Small intestine (tissue), 16 donors: Measurements from ENCODE around the gene CYP1A2. TPM values are rescaled to one million over a fixed set of nuclear protein-coding genes. Genes with fewer than 3 reads are reported as not detected.

ENCODE experiments used
- DNase-seq, 2 donors: peaks; one replicate each; pipeline versions ENCODE4 v3.0.0 to v3.0.0-alpha.2; 2013
- FAIRE-seq: peaks from 2 replicates; lab custom pipeline; 2012; peaks lifted over from hg19 to GRCh38; lab: Jason Lieb, UNC
- H3K27ac ChIP-seq, 3 donors: one replicate each; pipeline ENCODE4 v1.5.1; 2013; ENCODE audit warnings: low read length in 2 of 3, mild to moderate bottlenecking in 2 of 3, control low read depth in 1 of 3, inconsistent platforms in 1 of 3, low read depth in 1 of 3, moderate library complexity in 1 of 3
- H3K27me3 ChIP-seq, 3 donors: one replicate each; pipeline ENCODE4 v1.6.1; 2013; ENCODE audit warnings: low read length in 3 of 3, inconsistent platforms in 1 of 3; ENCODE audit not compliant: control insufficient read depth in 3 of 3, insufficient read depth in 3 of 3
- H3K36me3 ChIP-seq, 3 donors: one replicate each; pipeline ENCODE4 v1.6.1; 2013; ENCODE audit warnings: low read length in 3 of 3, inconsistent platforms in 1 of 3, low read depth in 1 of 3, mild to moderate bottlenecking in 1 of 3, moderate library complexity in 1 of 3; ENCODE audit not compliant: control insufficient read depth in 3 of 3, insufficient read depth in 2 of 3
- H3K4me1 ChIP-seq, 3 donors: one replicate each; pipeline ENCODE4 v1.6.1; 2013; ENCODE audit warnings: low read length in 2 of 3, inconsistent platforms in 1 of 3, low read depth in 1 of 3, mild to moderate bottlenecking in 1 of 3, moderate library complexity in 1 of 3; ENCODE audit not compliant: control insufficient read depth in 3 of 3, insufficient read depth in 2 of 3
- H3K4me3 ChIP-seq, 3 donors: one replicate each; pipeline ENCODE4 v1.5.1; 2013; ENCODE audit warnings: low read length in 3 of 3, control low read depth in 1 of 3, inconsistent platforms in 1 of 3, low read depth in 1 of 3, mild to moderate bottlenecking in 1 of 3, moderate library complexity in 1 of 3
- H3K9me3 ChIP-seq, 2 donors: one replicate each; pipeline ENCODE4 v1.6.1; 2013; ENCODE audit warnings: low read depth in 1 of 2, low read length in 1 of 2; ENCODE audit not compliant: control insufficient read depth in 2 of 2, insufficient read depth in 1 of 2
- WGBS, 3 donors: extraction: QIAGEN DNeasy Blood & Tissue Kit; methylation state at CpG; one replicate each; pipeline ENCODE4 v1.1.7; 2013; 5-methylcytosine and 5-hydroxymethylcytosine counted together
- long read RNA-seq, 10 donors: transcript quantifications; one replicate each; lab custom pipeline, GENCODE V29; 2026
- polyA plus RNA-seq, 4 donors: library from polyadenylated mRNA; stranded (reverse) in 3 of 4; unstranded in 1 of 4; fragments of 200-250 nt in 3 of 4; fragments of 120-200 nt in 1 of 4; gene quantifications; one replicate each; pipeline versions ENCODE4 v1.2.1 to v1.2.3, GENCODE V29; 2013
- donor health status: healthy with polysubstance abuse.
- donor health status: control.
- donor health status: control.
- donor health status: Bipolar disorder and iron deficiency.
- donor health status: healthy.

The CYP1A2 gene, protein sequence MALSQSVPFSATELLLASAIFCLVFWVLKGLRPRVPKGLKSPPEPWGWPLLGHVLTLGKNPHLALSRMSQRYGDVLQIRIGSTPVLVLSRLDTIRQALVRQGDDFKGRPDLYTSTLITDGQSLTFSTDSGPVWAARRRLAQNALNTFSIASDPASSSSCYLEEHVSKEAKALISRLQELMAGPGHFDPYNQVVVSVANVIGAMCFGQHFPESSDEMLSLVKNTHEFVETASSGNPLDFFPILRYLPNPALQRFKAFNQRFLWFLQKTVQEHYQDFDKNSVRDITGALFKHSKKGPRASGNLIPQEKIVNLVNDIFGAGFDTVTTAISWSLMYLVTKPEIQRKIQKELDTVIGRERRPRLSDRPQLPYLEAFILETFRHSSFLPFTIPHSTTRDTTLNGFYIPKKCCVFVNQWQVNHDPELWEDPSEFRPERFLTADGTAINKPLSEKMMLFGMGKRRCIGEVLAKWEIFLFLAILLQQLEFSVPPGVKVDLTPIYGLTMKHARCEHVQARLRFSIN
- polyA plus RNA-seq = not detected
- long read RNA-seq, donor 1 = 0 reads
- long read RNA-seq, donor 2 = 0 reads
- long read RNA-seq, donor 3 = 0 reads
- long read RNA-seq, donor 4 = 0 reads
- long read RNA-seq, donor 5 = 0 reads
- long read RNA-seq, donor 6 = 0 reads
- long read RNA-seq, donor 7 = 0 reads
- long read RNA-seq, donor 8 = 0 reads
- long read RNA-seq, donor 9 = 0 reads
- long read RNA-seq, donor 10 = 0 reads

- FAIRE-seq (no peak), DNase-seq (no peak)
- no peak within 1 kb of the TSS for H3K4me3 ChIP-seq
- no peaks in the 10 kb centered on the region for H3K9me3 ChIP-seq
- no peaks in the 10 kb centered on the region for H3K4me1 ChIP-seq
- no peaks in the 10 kb centered on the region for H3K36me3 ChIP-seq
- peaks cover 0 to 3% (median 0%) of the 10 kb centered on the region in 3 donors for H3K27me3 ChIP-seq
- WGBS, 3 donors = 59 to 69% (median 63%) methylated on average over 3 of the region's 3 CpGs
- no peak within 1 kb of the TSS for H3K27ac ChIP-seq
Measured at GRCh38 chr15:74748322-74748946, at the start of gene CYP1A2. TSS of gene CYP1A2 (plus strand) at chr15:74748845. CDS start at chr15:74749739, 894 bp downstream.

DNA sequence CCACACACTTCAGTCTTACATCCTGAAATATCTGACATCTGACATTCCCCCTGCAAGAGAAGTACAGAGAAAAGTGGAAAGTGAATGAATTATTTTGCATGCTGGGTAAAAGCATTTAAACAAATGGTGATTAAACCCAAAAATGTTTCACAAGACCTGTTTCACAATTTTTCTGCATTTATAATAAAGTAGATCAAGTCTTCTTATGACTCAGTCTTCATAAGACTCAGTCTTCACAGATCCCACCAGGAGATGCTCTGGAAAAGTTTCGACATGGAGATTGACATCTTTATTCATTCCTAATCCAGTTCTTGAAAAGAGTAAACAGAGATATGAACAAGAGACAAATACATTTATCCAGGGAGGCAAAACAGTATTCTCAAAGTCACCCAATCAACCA lies 39.6 kb upstream of the CYP1A2 start:
- no peak for FAIRE-seq
- H3K27ac ChIP-seq = no peak overlapping the region
- WGBS, 3 donors = 22 to 46% (median 26%) methylated on average over 1 of the region's 1 CpG

DNA sequence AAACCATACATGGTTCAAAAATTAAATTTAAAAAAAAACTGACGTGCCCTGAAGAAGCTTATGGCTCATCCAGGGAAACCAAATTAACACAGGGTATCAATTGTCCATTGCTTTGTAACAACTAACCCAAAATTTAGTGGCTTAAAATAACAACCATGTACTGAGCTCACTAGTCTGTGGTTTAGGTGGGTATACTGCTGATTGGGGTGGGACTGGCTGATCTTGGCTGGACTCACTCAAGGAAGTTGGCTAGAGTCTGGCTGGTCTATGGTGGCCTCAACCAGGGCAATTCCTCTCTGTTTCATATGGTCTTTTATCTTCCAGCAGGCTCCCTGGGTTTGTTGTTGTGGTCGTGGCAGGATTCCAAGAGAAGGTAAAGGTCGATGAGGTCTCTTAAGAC lies 38.8 kb upstream of the CYP1A2 start:
- 43 to 58% (median 56%) methylated on average over 3 of the region's 3 CpGs for WGBS, 3 donors
- H3K36me3 ChIP-seq = no peaks in the 10 kb centered on the region
- no peaks in the 10 kb centered on the region for H3K4me1 ChIP-seq
- H3K9me3 ChIP-seq = no peaks in the 10 kb centered on the region
- H3K27me3 ChIP-seq = peaks cover 0 to 9% (median 0%) of the 10 kb centered on the region in 3 donors
- H3K27ac ChIP-seq = no peak overlapping the region
- DNase-seq (no peak), FAIRE-seq (no peak)
- no peak overlapping the region for H3K4me3 ChIP-seq

More for the DNA sequence above, 39.6 kb upstream of the CYP1A2 start:
- H3K4me1 ChIP-seq = no peaks in the 10 kb centered on the region
- DNase-seq = no peak
- no peaks in the 10 kb centered on the region for H3K36me3 ChIP-seq
- H3K9me3 ChIP-seq = no peaks in the 10 kb centered on the region
- peaks cover 0 to 9% (median 0%) of the 10 kb centered on the region in 3 donors for H3K27me3 ChIP-seq
- no peak overlapping the region for H3K4me3 ChIP-seq

- DNase-seq (no peak), FAIRE-seq (no peak)
- 51 to 59% (median 54%) methylated on average over 3 of the region's 3 CpGs for WGBS, 3 donors
Measured at GRCh38 chr15:74710319-74711094, 38.1 kb upstream of the CYP1A2 start.

DNA sequence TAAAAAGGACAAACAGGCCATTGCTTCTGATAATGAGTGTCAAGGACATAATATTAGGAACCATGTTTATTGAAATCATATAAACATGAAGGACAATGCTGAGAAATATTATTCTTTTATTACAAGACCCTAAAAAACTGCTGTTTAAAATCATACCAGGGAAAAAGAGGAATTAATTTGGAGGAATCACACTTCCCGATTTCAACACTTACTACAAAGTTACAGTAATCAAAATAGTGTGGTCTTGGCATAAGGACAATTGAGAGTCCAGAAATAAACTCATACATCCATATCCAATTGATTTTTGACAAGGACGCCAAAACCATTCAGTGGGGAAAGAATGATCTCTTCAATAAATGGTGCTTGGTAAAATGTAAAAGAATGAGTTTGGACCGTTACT lies 36.3 kb upstream of the CYP1A2 start:
- Histone ChIP-seq H3K27me3 (peaks cover 0 to 6% (median 0%) of the 10 kb centered on the region in 3 donors), H3K36me3 (no peaks in the 10 kb centered on the region), H3K27ac (no peak overlapping the region), H3K9me3 (no peaks in the 10 kb centered on the region), H3K4me1 (no peaks in the 10 kb centered on the region), H3K4me3 (no peak overlapping the region)
- FAIRE-seq (no peak), DNase-seq (no peak)
- 68 to 78% (median 70%) methylated on average over 3 of the region's 3 CpGs for WGBS, 3 donors

More at GRCh38 chr15:74710319-74711094, 38.1 kb upstream of the CYP1A2 start:
- no peaks in the 10 kb centered on the region for H3K36me3 ChIP-seq
- no peaks in the 10 kb centered on the region for H3K4me1 ChIP-seq
- H3K9me3 ChIP-seq = no peaks in the 10 kb centered on the region
- no peak overlapping the region for H3K4me3 ChIP-seq
- H3K27ac ChIP-seq = no peak overlapping the region
- H3K27me3 ChIP-seq = peaks cover 0 to 9% (median 0%) of the 10 kb centered on the region in 3 donors

- WGBS, 3 donors = 65 to 84% (median 75%) methylated on average over 5 of the region's 5 CpGs
- Histone ChIP-seq H3K27me3 (peaks cover 0 to 8% (median 0%) of the 10 kb centered on the region in 3 donors), H3K36me3 (no peaks in the 10 kb centered on the region), H3K4me3 (no peak overlapping the region), H3K9me3 (no peaks in the 10 kb centered on the region), H3K4me1 (no peaks in the 10 kb centered on the region), H3K27ac (no peak overlapping the region)
- FAIRE-seq = no peak
- peak in 1 of 2 donors; percentile 57 for DNase-seq
Measured at GRCh38 chr15:74716651-74717050, 32.0 kb upstream of the CYP1A2 start.

DNA sequence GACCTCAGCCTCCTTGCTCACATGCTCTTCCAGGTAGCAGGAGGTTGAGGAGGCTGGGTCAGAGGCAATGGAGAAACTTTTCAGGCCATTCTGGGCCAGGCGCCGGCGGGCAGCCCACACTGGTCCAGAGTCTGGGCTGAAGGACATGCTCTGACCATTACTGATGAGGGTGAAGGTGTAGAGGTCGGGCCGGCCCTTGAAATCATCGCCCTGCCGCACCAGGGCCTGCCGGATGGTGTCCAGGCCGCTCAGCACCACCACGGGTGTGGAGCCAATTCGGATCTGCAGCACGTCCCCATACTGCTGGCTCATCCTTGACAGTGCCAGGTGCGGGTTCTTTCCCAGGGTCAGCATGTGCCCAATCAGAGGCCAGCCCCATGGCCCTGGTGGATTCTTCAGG lies 26.1 kb upstream of the CYP1A2 start:
- 85 to 92% (median 88%) methylated on average over 12 to 13 of the region's 13 CpGs for WGBS, 3 donors
- peaks cover 0 to 6% (median 2%) of the 10 kb centered on the region in 3 donors for H3K4me1 ChIP-seq
- H3K9me3 ChIP-seq = no peaks in the 10 kb centered on the region
- no peak for FAIRE-seq
- H3K27ac ChIP-seq = no peak overlapping the region
- H3K4me3 ChIP-seq = no peak overlapping the region
- H3K27me3 ChIP-seq = peaks cover 0 to 39% (median 3%) of the 10 kb centered on the region in 3 donors
- no peaks in the 10 kb centered on the region for H3K36me3 ChIP-seq
- DNase-seq = no peak
